Natural killer cell (primary cell): Measurements from ENCODE around the gene ASCL5. TPM values are rescaled to one million over a fixed set of nuclear protein-coding genes. Genes with fewer than 3 reads are reported as not detected.

Source experiments
- ATAC-seq, 3 donors: fragments of 150-1000 bp in 2 of 3; fragments of 200-7000 bp in 1 of 3; cut with Tn5 transposase; 1 replicate in 1 of 3; 2 replicates in 2 of 3; pipeline ENCODE4 v1.10.0; 2021; ENCODE audit warnings: mild to moderate bottlenecking in 2 of 3, moderate library complexity in 2 of 3
- DNase-seq, 2 donors: peaks; one replicate each; pipeline versions ENCODE4 v3.0.0 to v3.0.0-alpha.2; 2013 to 2021; ENCODE audit warnings: mixed read lengths in 1 of 2
- H3K27ac ChIP-seq: one replicate; pipeline ENCODE4 v1.5.1; 2013; ENCODE audit warnings: mild to moderate bottlenecking, low read length
- H3K27me3 ChIP-seq: one replicate; pipeline ENCODE4 v1.6.1; 2013; ENCODE audit warnings: low read length; ENCODE audit not compliant: control insufficient read depth, insufficient read depth
- H3K36me3 ChIP-seq: one replicate; pipeline ENCODE4 v1.6.1; 2013; ENCODE audit warnings: low read length; ENCODE audit not compliant: control insufficient read depth, insufficient read depth
- H3K4me1 ChIP-seq: one replicate; pipeline ENCODE4 v1.6.1; 2013; ENCODE audit warnings: low read length; ENCODE audit not compliant: control insufficient read depth, insufficient read depth
- H3K4me3 ChIP-seq: one replicate; pipeline ENCODE4 v1.5.1; 2013; ENCODE audit warnings: low read length
- H3K9me3 ChIP-seq: one replicate; pipeline ENCODE4 v1.6.1; 2013; ENCODE audit warnings: low read length; ENCODE audit not compliant: control insufficient read depth, insufficient read depth
- H3K27ac Mint-ChIP-seq, 2 donors: one replicate each; pipeline ENCODE4 v1.8.0; 2022; ENCODE audit warnings: mild to moderate bottlenecking in 2 of 2, mixed read lengths in 2 of 2, moderate library complexity in 1 of 2
- H3K27me3 Mint-ChIP-seq, 2 donors: one replicate each; pipeline ENCODE4 v1.8.0; 2022; ENCODE audit warnings: low read depth in 2 of 2, mixed read lengths in 2 of 2
- H3K36me3 Mint-ChIP-seq: one replicate; pipeline ENCODE4 v1.8.0; 2022; ENCODE audit warnings: mixed read lengths
- H3K4me1 Mint-ChIP-seq, 2 donors: one replicate each; pipeline ENCODE4 v1.8.0; 2022; ENCODE audit warnings: mixed read lengths in 2 of 2
- H3K4me3 Mint-ChIP-seq: one replicate; pipeline ENCODE4 v1.8.0; 2022; ENCODE audit warnings: mild to moderate bottlenecking, moderate library complexity, mixed read lengths
- H3K9me3 Mint-ChIP-seq, 2 donors: one replicate each; pipeline ENCODE4 v1.8.0; 2022; ENCODE audit warnings: mixed read lengths in 2 of 2
- WGBS: methylation state at CpG from one replicate; pipeline ENCODE4 v1.1.7; 2013; ENCODE audit warnings: missing lambda C conversion rate; ENCODE audit not compliant: insufficient coverage; 5-methylcytosine and 5-hydroxymethylcytosine counted together
- intact Hi-C: fragments of 100-400 bp; cut with micrococcal nuclease; formaldehyde crosslinking; loops from one replicate; pipeline ENCODE4 v1.14.2; 2022
- total RNA-seq, 4 donors: library from RNA; stranded (reverse); fragments of 120-200 nt in 1 of 4; gene quantifications; one replicate each; pipeline versions ENCODE4 v1.2.3 to v1.2.4, GENCODE V29; 2013 to 2022
- TF ChIP-seq, protein P1 (sequence below): fragments of 200-600 bp; IDR thresholded peaks from one replicate; pipeline ENCODE4 v1.8.0; 2022; ENCODE audit warnings: antibody characterized with exemption

Gene ASCL5
- total RNA-seq, 3 donors from 2014 or later (not counting 1 experiment from before 2014, with no cell fraction given), result not detected

DNA sequence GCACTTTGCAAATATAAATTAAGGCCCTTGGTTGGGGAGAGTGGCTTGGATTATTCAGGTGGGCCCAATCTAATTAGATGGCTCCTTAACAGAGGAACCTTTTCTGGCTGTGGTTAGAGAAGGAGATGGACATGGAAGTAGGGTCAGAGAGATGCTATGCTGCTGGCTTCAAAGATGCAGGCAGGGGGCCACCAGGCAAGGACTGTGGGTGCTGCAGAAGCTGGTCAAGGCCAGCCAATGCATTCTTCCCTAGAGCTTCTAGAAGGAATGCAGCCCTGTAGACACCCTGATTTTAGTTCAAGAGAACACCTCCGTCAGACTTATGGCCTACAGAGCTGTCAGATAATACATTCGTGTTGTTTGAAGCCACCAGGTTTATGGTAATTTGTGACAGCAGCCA, 31.0 kb upstream of the ASCL5 start:
- no peak for DNase-seq
- ATAC-seq, result no peak
- TF ChIP-seq, protein P1, sequence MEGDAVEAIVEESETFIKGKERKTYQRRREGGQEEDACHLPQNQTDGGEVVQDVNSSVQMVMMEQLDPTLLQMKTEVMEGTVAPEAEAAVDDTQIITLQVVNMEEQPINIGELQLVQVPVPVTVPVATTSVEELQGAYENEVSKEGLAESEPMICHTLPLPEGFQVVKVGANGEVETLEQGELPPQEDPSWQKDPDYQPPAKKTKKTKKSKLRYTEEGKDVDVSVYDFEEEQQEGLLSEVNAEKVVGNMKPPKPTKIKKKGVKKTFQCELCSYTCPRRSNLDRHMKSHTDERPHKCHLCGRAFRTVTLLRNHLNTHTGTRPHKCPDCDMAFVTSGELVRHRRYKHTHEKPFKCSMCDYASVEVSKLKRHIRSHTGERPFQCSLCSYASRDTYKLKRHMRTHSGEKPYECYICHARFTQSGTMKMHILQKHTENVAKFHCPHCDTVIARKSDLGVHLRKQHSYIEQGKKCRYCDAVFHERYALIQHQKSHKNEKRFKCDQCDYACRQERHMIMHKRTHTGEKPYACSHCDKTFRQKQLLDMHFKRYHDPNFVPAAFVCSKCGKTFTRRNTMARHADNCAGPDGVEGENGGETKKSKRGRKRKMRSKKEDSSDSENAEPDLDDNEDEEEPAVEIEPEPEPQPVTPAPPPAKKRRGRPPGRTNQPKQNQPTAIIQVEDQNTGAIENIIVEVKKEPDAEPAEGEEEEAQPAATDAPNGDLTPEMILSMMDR, result no peak
- no peaks in the 10 kb centered on the region for H3K9me3 ChIP-seq
- H3K36me3 ChIP-seq, result no peaks in the 10 kb centered on the region
- H3K27ac ChIP-seq, result no peak overlapping the region
- Mint-ChIP-seq H3K4me3 (no peak overlapping the region), H3K36me3 (no peaks in the 10 kb centered on the region), H3K27ac (no peak overlapping the region), H3K9me3 (no peaks in the 10 kb centered on the region), H3K4me1 (peaks cover 13 to 14% of the 10 kb centered on the region in 2 donors), H3K27me3 (peaks cover 17 to 30% of the 10 kb centered on the region in 2 donors)
- peaks cover 14% of the 10 kb centered on the region for H3K4me1 ChIP-seq
- H3K4me3 ChIP-seq, result no peak overlapping the region
- 89% methylated on average over 2 of the region's 2 CpGs for WGBS
- intact Hi-C loops, result no loop called here
- no peaks in the 10 kb centered on the region for H3K27me3 ChIP-seq

DNA sequence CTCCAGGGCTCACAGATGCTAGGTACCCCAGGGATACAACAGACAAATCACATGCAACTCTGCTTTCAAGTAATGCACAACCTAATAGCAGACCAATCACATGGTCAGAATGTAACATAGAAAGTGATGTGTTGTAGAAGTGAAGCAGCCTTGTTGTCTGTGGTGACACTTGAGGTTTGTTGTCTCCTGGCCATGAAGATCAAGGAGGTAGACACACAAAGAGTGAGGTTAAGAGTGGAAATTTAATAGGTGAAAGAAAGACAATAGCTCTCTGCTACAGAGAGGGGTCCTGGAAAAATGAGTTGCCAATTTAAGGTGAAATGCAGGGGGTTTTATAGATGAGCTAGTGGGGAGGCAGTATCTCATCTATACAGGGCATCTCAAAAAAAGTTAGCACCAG, 29.8 kb upstream of the ASCL5 start:
- H3K4me3 Mint-ChIP-seq, result no peak overlapping the region
- intact Hi-C loops, result no loop called here
- DNase-seq, result no peak

DNA sequence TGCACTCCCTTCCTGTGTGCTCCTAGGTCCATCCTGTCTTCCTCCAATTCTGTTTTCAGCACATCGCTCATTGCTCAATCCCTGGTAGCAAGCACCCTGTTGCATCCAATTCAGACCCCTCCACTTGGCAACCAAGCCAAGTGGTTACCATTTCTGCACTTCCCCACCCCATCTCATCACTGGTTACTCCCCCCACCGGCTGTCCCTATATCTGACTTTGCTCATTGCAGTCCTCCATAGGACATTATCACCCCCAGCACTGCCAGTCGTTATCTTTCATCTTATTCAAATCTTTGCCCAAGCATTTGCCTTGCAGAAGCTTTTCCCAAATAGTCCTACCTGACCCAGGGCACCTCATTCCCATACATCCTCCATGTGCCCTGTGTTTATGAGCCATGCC, 29.4 kb upstream of the ASCL5 start:
- no peaks in the 10 kb centered on the region for H3K27me3 ChIP-seq
- H3K4me3 Mint-ChIP-seq, result no peak overlapping the region
- intact Hi-C loops, result no loop called here

More for the DNA sequence above, 29.8 kb upstream of the ASCL5 start:
- ATAC-seq, result no peak
- Histone ChIP-seq H3K36me3 (no peaks in the 10 kb centered on the region), H3K27me3 (no peaks in the 10 kb centered on the region), H3K4me3 (no peak overlapping the region), H3K27ac (no peak overlapping the region), H3K4me1 (peaks cover 14% of the 10 kb centered on the region), H3K9me3 (no peaks in the 10 kb centered on the region)
- no peaks in the 10 kb centered on the region for H3K9me3 Mint-ChIP-seq
- H3K4me1 Mint-ChIP-seq, result peaks cover 13 to 19% of the 10 kb centered on the region in 2 donors
- TF ChIP-seq, protein P1, result no peak
- H3K36me3 Mint-ChIP-seq, result no peaks in the 10 kb centered on the region
- H3K27me3 Mint-ChIP-seq, result peaks cover 17 to 27% of the 10 kb centered on the region in 2 donors
- H3K27ac Mint-ChIP-seq, result no peak overlapping the region

DNA sequence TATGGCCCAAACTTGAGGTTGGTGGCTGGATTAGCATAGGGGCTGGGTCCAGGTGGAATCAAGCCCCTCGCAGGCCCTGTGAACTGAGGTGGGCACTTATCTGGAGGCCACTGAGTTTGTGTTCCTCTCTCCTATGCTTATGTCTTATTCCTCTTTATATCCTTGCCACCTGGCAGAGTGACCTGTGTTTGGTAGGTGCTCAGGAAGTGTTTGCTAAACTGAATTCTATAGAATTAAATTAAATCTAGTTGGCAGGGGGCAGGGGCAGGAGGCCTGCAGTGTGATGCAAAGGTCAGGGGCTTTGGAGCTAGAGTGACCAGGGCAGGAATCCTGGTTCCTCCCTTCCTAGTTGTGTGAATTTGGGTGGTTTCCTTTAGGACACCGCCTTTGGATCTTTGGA, 28.4 kb upstream of the ASCL5 start:
- Mint-ChIP-seq H3K9me3 (no peaks in the 10 kb centered on the region), H3K4me3 (peak overlapping the region; percentile 28), H3K27ac (no peak overlapping the region), H3K4me1 (peaks cover 13 to 24% of the 10 kb centered on the region in 2 donors), H3K36me3 (no peaks in the 10 kb centered on the region), H3K27me3 (peaks cover 14 to 17% of the 10 kb centered on the region in 2 donors)
- WGBS, result 93% methylated on average over 2 of the region's 2 CpGs
- TF ChIP-seq, protein P1, result no peak
- H3K4me1 ChIP-seq, result peaks cover 14% of the 10 kb centered on the region
- no peak overlapping the region for H3K27ac ChIP-seq
- ATAC-seq (no peak), DNase-seq (no peak)
- no peaks in the 10 kb centered on the region for H3K36me3 ChIP-seq
- intact Hi-C loops, result no loop called here
- no peak overlapping the region for H3K4me3 ChIP-seq
- H3K9me3 ChIP-seq, result no peaks in the 10 kb centered on the region
- no peaks in the 10 kb centered on the region for H3K27me3 ChIP-seq

More for the DNA sequence above, 29.4 kb upstream of the ASCL5 start:
- H3K4me1 ChIP-seq, result peaks cover 14% of the 10 kb centered on the region
- TF ChIP-seq, protein P1, result no peak
- DNase-seq (no peak), ATAC-seq (no peak)
- peaks cover 13 to 19% of the 10 kb centered on the region in 2 donors for H3K4me1 Mint-ChIP-seq
- no peak overlapping the region for H3K27ac ChIP-seq
- H3K36me3 ChIP-seq, result no peaks in the 10 kb centered on the region
- H3K9me3 Mint-ChIP-seq, result no peaks in the 10 kb centered on the region
- H3K27ac Mint-ChIP-seq, result no peak overlapping the region
- H3K4me3 ChIP-seq, result no peak overlapping the region
- H3K27me3 Mint-ChIP-seq, result peaks cover 17 to 22% of the 10 kb centered on the region in 2 donors
- no peaks in the 10 kb centered on the region for H3K9me3 ChIP-seq
- WGBS, result 88% methylated on average over 3 of the region's 3 CpGs
- H3K36me3 Mint-ChIP-seq, result no peaks in the 10 kb centered on the region
